Hematopoietic multipotent progenitor cell treated with erythropoietin and hydrocortisone succinate and interleukin-3 and kit ligand, for 6 days (in vitro differentiated cells): ENCODE results near the gene EBLN1.

Experiments
- DNase-seq: peaks from one replicate; pipeline ENCODE4 v3.0.0-alpha.2; 2015

EBLN1 gene

DNA sequence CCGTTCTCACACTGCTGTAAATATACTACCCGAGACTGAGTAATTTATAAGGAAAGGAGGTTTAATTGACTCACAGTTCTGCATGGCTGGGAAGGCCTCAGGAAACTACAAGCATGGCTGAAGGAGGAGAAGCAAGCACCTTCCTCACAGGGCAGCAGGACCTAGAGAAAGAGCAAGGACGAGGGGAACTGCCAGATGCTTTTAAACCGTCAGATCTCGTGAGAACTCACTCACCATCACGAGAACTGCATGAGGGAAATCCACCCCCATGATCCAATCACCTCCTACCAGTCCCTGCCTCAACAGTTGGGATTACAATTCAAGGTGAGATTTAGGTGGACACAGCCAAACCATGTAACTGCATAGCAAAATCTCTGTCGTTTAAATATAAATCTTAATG is at the start of gene EBLN1:
TSS of gene EBLN1 (minus strand) at position 174 of the 400 bp plus-strand sequence. CDS start 8,032 bp downstream, outside the sequence.
- no peak for DNase-seq

DNA sequence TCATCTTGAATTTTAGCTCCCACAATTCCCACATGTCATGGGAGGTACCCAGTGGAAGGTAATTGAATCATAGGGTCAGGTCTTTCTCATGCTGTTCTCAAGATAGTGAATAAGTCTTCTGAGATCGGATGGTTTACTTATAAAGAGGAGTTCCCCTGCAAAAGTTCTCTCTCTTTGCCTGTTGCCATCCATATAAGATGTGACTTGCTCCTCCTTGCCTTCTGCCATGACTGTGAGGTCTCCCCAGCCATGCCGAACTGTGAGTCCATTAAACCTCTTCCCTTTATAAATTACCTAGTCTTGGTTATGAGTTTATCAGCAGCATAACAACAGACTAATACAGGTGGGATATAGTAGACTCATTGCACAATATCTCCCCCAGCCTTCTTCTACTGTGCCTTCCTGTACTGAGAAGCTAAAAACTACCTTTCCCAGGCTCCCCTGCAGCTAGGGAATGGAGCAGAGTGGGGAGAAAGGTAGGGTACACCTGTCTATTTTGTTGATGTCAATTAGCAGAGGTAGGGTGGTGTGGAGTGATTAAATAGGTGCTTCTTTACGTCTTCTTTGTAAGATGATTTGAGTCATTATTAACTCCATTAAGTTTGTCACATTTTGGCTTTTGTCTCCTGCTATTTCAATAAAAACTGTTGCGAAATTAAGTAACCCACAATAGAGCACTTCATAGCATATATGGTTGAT is 48.2 kb upstream of the EBLN1 start:
- DNase-seq = no peak

DNA sequence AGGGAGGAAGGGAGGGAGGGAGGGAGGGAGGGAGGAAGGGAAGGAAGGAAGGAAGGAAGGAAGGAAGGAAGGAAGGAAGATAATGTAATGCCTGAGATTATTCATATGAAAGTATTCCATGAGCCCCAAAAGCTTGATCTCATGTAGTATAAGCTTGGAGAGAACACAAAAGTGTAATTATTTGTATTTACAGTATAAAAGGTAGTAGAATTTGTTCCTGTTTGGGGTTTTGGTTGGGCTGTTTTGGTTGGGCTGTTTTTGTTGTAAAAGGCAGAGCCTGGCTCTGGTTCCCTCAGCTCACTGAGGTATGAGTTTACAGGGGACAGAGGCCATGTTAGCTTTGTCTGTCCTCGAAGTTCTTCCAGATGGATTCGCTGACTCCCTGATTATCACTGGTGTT is 45.3 kb upstream of the EBLN1 start:
- DNase-seq = no peak

DNA sequence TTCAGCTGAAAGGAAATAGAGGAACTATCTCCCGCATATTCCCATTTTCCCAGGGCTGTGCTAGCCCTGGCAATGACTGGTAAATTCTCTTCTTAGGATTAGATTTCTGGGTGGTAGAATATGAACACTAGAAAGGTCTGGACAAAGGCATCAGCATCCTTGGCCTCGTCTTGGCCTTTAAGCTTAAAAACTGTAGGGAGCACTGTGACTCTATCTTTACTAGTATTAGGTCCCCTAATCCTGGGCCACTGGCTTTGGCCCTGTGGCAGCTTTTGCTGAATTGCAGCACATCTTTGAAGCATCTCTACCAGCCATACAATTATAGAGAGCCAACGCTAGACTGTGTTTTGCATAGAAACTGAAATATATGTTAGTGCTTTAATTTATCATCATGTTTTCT is 41.5 kb upstream of the EBLN1 start:
- peak; percentile 61 for DNase-seq

DNA sequence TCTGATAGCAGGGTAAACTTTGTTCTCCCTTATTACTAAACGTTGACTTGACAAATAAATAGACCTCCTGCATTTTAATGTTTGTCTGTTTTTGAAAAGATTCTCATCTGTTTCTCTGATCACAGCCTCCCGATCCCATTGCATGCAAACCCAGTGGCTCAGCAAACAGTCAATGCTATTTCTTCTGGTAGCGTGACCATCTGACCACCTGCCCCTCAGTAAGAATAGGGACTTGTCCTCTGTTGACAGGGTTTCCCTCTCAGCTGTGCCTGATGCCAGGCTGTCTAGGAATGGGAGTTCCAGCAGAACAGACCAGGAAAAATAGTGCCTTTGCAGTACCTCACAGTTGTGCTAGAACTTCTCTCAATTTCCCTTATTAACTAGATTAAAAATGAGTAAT is 40.7 kb upstream of the EBLN1 start:
- DNase-seq = no peak

DNA sequence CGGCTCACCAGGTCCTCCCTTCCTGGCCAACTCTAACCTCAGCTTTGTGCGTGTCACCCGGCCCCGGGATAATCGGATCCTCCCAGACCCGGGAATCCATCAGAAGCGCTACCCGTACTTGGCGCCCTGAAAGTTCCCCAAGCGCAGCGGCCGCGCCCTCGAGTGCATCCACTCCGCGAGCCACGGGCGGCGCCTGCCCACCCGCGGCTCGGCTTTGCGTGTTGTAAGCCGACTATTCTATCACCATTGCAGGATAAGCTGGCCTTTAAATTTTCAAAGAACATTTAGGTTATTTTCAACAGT is 35.7 kb upstream of the EBLN1 start:
- peak; percentile 69 for DNase-seq

DNA sequence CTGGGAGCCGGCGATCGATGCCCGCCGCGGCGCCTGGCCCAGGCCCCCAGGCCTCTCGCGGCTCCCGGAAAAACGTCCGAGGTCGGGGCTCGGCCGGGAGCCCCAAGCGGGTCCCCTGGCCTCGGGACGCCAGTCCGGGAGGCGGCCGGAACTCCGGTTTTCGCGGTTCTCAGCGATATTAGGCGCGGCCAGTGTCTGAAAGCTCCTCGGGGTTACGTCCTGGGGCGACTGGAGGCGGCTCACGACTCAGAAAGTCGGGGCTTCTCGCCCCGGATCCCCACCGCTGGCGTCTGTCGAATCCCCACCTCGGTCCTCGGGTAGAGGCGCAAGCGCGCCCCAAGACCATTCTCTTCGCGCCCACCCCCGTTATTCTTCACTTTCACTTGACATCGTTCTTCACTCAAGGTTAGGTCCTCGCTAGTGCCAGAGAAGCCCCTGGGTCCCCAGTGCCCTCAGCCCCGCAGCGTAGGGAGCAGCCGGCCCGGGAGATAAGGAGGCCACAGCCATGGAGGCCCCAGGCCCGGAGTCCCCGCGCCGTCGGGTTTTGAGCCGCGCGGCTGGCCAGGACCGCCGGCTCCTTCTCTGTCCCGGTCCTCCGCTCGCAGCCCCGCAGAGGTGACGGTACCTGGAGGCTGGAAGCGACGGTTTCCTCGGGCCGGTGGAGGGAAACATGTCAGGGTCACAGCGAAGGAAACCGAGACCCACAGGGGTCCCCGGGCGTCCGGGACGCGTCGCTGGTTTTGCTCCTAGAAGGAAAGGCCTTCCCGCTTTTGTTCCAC is 35.2 kb upstream of the EBLN1 start:
- DNase-seq = peak; percentile 66

DNA sequence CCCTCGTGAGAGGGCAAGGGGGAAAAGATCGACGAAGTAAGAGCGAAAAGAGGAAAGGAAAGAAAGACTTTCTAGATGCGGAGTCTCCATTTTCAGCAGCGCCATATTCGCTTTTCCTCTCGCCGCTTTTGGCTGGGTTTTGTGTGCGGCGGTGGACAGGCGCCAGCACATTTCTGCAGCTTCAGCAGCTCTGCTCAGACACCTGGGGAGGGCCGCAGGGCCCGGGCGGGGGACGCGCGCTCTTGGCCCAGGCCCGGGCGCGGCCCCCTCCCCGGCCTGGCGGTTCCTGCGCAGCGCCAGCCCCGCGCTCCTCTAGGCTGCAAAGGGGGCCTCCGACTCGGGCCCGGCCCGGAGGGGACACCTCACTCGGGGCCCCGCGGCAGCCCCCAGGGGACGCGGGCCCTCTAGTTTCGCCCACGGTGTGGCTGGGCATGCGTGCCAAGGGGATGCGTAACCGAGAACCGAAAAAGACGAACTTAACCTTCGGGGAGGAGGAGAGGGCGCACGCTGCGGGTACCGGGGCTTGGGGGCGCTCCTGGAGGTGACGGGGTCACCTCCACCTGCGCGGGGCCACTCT is 34.5 kb upstream of the EBLN1 start:
- peak; percentile 42 for DNase-seq

DNA sequence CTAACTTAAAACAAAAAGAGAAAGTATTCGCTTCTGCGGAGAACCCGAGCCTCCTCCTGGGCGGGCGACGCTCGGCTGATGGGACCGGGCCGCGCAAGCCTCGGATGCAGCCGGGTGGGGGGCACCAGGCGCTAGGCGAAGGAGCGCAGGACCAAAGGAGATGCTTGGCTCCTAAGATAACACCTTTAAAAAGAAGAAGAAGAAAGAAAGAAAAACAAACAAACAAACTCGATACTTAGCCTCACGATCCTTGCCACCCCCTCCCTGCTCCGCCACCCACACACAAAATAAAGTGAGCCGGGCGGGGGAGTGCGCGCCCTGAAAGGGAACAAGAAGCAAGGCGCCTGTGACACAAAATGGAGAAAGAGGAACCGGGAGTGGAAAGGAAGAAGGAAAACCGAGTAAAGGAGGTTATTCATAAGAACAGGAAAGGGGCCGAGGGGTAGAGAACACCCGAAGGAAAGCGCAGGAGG is 34.0 kb upstream of the EBLN1 start:
- peak; percentile 81 for DNase-seq

DNA sequence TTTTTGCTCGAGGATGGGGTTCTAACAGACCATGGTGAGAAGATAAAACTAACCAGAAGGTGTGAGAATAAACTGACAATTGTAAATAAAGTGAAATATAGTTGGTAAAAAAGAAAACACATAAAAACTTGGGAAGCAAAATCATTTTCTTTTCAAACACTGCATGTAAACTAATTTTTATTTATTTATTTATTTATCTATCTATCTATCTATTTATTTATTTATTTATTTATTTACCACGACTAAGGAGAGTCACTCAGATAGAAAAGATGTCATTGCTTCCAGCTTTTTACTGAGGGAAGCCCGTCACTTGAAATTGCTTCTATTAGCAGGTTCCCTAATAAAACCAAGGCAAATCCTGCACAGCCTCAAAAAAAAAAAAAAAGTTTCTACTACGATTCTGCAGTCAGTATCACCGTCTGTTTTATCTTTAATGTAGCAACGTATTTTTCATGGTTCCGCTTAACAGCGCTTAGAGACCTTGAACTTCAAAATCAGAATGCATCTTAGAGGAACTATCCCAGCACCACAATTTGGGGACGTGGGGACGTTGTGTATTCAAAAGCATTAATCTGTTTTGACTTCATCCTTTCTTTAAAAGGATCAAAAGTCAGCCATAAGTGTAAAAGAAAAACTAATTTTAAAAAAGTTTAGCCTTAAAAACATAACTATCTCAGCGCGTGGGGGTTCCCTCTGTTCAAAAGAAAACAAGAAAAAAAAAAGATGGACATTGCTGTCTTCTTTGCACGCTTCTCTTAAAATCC is 33.3 kb upstream of the EBLN1 start:
- peak; percentile 69 for DNase-seq

DNA sequence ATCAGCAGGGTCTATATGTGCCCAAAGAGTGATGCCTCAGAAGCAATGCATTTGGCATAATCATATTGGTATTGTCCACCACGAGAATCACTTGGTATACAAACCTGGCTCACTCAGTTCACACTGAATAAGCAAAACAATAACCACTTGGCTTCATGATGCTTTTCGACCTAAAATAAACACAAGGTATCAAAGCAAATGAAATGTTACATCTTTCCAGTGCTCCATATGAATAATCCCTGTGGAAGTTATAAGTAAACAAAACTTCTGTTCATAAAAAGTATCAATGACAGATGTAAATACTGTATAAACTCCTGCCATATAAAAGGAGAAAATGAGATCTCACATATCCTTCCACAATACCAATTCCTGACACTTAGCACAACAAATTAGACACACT is 29.8 kb upstream of the EBLN1 start:
- DNase-seq = no peak

DNA sequence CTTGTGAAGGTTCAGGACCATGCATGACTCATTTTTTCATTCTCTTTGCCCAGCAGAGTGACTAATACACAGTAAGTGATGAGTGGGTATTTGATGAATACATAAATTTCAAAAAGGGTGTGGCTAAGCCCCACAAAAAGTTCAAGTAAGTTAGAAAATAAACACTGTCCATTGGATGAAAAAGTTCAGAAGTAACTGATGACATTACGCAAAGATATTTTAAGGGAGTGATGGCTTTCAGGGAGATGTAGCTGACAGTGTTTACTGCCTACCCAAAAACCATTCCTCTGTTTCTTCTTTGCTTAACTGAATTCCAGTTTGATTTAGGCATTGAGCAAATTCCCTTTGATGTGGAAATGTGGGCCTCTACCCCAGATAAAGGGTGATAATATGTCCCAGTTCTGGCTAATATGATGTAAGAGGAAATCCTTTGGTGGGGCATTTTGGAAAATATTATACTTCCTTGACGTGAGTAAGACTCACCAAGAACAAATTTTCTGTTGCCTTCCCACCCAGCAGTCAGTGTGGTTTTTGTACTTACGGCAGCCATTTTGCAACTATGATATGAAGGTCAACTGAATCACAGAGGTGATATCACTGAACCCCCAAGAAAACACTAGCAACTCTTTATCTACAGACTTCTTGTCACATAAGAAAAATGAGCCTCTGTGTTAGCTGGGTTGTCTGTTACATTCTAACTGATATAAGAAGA is 29.0 kb upstream of the EBLN1 start:
- DNase-seq = peak; percentile 31

DNA sequence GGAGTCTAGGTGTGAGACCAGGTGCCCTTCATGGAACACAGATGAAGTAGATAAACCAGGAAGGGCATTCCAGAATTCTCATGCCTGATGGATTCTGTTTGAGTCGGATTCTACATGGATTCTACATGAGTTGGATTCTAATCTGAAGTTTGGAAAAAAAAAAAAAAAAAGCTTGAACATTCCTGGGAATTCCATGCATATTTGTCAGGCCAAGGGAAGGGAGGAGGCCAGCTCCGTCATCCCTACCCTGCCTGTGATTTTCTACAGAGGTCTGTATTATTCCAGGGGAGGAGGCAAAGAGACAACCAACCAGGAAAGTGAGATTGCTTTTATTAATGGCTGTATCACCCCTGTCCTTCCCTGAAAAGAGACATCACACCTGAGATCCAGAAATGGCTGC is 27.8 kb upstream of the EBLN1 start:
- DNase-seq = no peak

DNA sequence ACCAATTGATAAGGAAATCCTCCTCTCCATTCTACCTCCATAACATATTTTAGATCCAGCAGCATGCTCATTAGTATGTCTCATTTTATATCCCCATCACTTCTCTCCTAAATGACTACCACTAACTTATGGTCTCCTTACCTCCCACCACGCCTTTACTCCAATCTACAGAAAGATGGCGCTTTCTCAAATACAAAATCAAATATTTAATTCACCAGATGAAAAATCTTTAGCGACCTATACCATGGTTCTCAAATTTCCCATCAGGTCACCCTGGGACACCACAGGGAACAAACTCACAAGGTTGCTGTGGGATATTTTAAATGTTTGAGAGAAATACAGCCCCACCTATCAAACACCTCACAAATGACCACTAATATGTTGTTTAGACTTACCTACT is 27.0 kb upstream of the EBLN1 start:
- DNase-seq = no peak

DNA sequence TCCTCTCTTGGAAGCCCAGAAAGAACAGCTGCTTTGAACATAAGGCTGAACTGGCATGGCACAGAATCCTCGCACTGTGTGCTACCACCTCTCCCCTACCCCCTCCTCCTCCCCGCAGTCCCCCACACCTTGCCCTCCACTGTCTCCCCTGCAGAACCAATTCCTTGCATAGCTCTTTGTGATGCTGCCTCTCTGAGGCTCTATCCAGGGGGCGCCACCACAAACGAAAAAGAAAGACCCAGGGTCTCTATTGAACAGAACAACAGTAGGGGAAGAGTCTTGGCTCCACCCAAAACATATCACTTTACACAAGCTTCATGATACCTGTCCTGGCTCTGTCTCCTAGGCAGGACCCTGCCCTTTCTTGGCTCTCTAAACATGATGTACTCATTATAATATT is 26.2 kb upstream of the EBLN1 start:
- no peak for DNase-seq

DNA sequence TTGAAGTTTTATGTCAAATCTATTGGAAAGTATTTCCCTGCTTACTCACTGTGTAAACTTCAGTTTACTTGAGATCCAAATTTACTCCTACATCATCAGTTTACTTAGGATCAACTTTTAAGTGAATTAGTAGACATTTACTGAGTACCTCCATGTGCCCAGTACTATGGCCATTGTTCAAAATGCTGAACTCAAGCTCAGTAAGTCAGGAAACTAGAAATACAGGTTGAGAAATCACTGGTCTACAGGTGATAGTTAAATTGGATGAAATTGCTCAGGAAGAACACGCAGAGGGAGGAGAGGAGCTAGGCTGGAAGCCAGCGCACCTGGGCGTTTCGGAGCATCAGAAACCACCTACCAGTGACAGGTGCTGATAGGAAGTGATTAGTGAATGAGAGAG is 25.5 kb upstream of the EBLN1 start:
- no peak for DNase-seq

DNA sequence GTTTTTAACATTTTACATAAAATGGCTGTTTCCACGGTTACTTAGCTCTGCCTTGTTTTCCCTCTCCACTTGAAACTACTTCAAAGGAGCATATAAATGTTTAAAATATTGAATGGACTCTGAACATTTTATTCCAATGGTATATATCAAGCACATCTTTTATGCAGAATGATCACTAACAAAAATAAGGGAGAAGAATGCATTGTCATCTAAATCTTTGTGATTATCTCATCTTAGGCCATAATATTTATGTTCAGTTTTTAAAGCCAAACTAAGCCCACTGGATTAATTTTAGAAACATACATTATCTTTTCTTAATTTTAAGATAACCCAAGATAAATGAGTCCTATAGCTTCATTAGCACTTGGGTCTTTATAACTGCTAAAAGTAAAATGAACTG is 13.4 kb upstream of the EBLN1 start:
- DNase-seq = no peak

DNA sequence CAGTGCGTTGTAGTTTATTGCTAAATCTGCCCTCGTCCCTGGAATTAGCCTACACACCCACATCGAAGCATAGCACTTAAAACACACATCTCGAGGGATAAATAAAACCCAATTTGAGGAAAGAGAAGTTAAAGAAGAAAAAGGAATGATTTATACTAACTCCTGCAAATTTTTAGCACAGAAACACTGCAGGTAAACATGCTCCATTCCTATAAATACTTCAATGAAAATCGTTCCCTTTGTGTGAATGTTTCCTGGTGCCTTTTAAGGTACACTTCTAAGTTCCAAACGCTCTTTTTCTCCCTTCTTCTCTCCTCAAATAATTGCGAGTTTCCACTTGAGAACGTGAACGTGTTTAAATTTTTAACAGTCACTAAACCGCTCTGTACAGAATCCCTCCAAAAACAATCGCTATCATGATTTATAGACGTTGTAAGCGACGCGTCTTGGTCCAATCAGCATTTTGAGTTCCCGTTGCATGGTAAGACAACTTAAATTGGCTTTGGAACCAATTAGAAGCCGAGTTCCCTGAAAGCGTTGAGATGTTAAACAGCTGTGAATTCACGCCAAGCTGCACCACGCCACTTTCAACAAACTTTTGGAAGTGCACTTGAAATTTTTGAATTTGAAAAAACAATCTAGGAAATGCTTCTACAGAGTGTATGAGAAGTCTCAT is 12.5 kb upstream of the EBLN1 start:
- peak; percentile 90 for DNase-seq

DNA sequence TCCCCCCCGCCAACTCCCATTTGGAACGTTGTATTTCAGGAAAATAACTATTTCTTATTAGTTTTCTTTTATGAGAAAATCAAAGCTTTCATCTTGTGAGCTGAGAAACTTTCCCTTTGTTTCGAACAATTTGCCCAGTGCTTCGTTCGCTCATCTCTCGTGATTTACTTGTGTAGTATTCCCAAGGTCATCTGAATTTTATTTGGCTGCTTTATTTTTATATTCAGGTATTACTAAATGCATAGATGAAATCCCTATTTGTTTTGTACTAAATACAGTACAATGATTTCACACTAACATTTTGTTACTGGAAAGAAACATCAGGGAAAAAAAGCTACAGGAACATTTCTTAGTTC is 12.0 kb upstream of the EBLN1 start:
- DNase-seq = peak; percentile 33

DNA sequence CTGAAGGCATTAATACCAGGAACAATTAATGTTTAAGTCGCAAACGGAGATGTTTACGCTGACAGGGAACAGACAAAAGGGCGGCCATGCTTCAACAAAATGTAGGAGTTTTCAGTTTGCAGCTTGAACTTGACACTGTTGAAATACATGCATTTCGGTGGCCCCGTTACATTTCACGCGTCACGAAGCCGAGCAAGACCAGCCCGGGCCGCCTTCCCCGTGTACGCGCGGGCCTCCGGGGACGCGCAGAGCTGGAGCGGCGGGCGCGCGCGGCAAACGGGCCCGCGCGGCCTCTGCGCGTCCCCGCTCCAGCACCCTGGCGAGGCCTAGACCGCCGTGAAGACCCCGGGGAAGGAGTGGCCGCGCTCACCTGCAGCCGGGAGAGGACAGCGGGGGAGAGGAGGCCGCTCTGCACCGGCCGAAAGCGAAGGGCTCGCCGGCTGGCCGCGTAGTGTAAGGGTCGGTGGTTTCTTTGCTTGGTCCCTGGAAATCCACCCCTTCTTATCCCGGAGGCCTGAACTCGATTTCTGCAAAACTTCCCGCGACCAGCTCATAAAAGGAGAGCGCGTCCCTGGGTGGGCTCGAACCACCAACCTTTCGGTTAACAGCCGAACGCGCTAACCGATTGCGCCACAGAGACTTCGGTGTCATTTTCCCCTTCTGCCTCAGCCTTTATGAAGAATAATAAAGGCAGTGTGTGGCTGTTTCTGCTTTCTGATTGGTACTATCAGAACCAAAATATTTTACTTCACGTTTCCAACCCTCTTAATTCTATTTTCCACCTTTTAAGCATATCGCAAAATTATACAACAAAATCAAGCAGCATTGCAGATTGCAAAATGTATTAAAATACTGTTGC is 11.4 kb upstream of the EBLN1 start:
- peak; percentile 92 for DNase-seq
